Kidney glomerular epithelial cell (primary cell): ENCODE measurements around the gene PYGL.
"Not testable (repeated sequence)": the region's sequence is repeated elsewhere in the genome, so short reads cannot be mapped to it uniquely, and the experiment has no call there.

ENCODE experiments used
- DNase-seq: peaks from one replicate; lab custom pipeline; 2025; lab: John Stamatoyannopoulos, UW

The PYGL gene

DNA sequence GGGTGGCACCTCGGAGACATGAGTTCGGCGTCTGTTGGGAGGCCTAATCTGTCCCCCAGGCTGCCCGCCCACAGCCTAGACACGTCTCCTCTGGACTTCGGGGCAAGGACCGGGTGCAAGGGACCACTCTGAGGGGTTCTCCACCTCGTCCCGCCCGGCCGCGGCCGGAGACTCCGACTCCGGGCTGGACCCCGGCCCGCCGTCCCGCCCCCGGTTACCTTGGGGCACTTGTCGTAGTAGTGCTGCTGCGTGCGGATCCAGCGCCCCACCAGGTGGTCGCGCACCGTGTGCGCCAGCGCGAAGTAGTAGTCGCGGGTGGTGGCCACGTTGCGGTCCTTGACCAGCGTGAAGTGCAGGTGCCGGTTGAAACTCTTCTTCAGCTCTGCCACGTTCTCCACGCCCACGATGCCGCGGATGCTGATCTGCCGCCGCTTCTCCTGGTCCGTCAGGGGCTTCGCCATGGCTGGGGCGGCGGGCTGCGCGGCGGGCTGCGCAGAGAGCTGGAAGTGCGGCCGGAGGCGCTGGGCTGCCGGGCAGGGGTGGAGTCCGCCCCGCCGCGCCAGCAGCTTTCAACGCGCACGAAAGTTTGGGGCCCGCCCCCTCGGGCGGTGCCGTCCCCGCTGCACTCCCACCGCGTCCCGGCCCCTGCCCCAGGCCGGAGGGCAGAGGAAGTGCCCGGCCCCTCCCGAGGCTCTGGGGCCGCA lies at the start of gene PYGL:
PYGL (minus strand) TSS at position 541 of the 704 bp plus-strand sequence; CDS start at position 461, 80 bp downstream.
- DNase-seq: peak; percentile 46

DNA sequence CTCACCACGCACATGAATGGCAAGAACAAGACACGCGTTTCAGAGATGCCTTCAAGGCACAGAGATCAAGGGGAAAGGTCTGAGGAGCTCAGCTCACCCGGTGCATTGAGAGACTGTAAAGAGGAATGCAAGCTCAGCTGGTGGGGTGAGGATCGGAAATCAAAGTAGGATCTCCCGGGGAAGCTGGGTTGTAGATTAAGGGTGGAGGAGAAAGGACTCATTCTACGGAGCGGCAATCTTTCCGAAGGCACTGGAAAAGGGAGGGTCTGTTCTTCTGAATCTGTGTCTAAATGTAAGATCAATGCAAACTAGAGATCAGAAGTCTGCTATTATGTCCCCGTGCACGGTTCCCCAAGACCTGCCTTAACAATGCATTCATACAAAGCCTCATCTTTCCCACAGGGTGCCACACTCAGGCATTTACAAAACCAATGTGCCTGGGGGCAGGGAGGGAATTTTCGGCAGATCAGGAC lies 41.6 kb upstream of the PYGL start:
- DNase-seq: no peak

DNA sequence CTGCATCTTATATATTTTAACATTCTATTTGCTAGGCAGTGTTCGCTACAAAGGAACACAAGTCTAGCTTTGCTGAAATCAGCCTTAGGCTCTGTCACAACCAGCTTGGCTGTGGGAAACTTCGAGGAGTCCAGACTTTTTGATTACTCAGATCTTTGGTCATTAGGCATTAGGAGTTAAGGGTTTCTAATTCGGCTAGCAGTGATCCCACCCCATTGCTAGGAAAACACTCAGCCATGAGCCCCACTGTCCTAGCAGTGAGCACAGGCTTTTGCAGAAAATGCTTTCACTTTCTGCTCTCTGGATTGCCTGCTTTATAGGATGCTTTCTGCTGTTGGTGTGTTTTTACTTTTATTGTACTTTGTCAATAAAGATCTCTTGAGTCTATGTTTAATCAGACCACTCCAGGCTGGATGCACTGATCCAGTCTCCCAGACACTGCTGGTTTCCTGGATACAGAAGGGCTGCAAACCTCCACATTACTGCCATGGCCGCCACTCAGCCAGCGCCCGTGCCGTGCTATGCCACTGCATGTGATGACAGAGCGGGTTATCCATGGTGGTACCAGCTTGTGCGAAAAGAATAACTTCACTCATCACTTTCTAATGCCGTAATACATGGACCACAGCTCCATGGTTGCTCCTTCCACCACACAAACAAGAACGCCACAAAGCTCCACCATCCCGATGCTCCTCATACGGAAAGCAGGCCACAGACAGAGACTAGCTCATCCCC lies 41.0 kb upstream of the PYGL start:
- DNase-seq: no peak

DNA sequence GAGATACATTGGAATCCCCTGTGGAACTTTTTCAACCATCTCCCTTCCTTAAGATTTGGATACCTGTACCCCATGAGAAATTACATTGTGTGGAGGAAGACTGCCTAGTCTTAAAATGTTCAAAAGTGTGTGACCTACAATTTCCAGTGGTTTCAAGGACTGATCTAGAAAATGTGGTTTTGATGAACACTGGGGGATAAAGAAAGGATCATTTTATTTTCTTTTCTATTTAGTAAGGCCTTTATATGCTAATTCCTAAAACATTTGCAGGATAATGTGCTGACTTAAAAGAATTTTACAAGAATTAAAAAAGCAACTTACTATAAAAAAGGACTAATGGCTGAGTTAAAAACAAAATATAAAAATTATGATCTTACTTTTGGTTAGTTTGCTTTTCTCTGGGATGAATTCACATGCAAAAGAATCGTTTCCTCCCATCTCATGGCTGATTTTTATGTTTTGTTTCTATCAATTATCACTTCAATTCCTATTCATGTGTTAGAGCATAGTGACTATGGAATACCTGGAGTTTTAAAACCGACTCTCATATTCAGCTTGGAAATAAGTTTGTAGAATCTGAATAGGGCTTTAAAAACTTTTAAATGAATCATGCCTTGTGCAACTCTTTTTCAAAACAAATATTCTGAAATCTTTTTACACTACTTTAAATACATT lies 39.9 kb upstream of the PYGL start:
- no peak for DNase-seq

DNA sequence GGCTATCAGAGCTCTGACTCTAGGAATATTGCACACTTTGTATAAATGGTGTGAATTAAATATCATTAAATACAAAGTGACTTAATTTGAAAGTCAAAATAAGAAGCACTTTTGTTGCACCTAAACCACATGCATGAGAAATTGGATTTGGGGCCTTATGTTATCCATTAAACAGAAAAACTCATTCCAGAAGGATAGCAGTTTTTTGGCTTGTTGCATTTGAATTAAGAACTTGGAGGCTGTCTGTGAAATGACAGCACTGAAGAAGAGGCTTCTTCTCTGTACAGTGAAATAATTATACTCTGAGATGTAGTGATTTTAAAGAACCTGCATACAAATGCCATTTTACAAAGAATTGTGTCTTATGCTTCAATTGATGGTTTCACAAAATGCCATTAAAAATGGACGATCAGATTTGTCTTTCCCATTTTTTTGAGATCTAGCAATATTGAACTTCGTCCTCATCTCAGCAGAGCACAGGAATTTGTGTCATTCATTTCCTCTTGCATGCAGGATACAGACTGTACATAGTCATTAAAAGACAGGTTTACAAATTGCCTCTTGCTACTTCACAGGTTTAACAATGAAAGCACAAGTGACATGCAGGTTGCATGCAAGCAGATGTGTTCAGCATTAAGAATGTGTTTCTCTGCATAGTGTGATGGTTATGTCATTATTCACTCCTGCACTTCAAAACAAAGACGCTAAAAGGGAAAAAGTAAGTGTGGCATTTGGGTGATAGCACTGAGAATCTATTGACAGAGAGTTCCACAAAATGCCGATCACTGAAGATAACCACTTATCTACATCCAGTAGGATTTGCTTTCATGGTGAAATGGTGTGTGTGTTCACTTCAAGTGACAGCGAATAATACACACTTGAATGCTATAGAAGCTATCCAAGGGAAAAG lies 35.9 kb upstream of the PYGL start:
- no peak for DNase-seq

DNA sequence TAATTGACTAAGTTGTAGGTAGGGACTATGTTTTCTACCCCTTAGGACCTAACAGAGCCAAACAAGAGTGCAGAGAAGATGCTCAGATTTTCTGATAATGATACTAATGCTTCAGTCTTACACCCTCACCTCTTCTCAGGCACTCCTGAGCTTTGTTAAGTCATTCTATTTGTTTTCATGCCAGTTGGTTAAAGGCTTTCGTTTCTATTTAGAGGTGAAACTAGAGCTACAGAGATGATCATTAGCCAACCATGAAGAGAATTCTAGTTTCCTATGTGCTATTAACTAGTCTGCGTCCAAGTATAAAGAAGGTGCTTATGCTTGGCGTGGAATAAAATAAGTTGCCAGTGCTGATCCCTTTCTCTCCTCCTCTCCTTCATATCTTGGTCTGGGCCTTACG lies 34.6 kb upstream of the PYGL start:
- no peak for DNase-seq

DNA sequence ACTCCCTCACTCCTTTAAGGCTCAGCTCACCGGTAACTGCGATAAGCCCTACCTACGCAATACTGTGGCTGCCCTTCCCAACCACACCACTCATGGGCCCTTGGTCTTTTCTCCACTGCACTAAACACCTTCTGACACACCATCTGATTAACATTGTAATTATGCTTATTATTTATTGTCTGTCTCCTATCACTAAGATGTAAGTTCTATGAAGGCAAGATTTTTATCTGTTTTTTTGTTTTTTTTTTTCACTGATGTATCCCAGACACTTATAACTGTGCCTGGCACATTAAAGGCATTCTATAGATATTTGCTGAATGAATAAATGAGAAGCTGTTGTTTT lies 34.2 kb upstream of the PYGL start:
- no peak for DNase-seq

DNA sequence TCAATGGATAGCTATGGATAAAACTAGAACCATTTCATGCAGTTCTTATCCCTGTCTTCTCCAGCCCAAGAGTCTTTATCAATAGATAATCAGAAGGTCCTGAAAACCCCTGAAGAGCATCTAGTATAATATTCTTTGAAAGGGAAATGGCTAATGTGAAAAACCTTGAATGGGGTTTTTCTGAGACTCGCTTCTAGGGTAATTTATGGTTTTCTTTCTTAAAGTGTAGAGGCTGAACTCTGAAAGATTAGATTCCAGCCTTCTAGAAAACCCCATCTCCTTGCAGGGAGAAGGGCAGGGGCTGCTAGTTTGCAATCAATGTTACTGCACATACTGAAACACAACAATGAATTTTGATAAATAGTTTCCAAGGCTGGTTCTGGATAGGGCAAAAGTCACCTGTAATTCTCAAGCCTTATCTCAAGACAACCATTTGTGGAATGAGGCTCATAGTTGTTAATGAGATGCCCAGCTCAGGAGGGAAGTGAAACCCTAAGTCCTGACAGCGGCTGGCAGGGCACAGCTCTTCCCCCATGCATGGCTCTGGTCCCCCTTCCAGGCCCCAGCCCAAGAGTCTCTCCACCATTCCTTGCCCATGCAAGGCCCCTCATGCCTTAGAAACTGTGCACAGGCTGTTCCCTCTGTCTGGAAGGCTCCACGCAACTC lies 33.7 kb upstream of the PYGL start:
- no peak for DNase-seq

DNA sequence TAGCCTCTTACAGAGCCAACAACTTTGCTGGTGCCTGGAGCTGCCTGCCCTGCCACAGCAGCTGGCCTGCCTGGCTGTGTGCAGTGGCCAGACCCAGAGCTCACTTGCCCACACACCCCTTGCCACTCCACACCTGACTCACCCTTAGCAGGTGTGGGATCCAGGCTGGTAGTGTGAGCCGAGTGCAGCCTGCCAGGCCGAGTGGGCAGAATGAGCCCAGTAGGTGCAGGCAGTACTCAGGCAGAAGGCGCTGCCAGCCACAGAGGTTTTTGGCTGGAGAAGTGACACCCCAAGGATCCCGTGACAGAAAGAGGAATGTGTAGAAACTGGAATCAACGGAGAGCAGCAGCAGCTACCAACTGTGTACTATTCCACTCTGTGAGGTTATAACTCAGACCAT lies 29.8 kb upstream of the PYGL start:
- no peak for DNase-seq

DNA sequence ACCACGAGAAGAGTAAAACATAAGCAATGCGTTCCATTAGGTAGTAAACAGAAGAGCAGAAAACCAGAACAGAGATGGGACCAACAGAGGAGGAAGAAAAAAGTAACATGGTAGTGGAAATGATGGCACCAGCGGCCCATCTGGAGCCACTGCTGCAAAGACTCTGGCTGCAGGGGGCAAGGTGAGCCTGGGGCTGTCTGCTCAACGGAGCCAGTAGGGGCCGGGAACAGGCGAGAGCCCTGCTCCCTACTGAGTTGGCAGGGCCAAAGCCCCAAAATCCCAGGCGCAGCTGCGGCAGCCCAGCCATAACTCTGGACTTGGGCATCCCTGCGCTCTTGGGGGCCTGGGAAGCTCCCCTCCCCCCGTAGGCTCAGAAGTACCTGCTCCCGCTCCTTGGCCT lies 28.5 kb upstream of the PYGL start:
- DNase-seq: no peak

DNA sequence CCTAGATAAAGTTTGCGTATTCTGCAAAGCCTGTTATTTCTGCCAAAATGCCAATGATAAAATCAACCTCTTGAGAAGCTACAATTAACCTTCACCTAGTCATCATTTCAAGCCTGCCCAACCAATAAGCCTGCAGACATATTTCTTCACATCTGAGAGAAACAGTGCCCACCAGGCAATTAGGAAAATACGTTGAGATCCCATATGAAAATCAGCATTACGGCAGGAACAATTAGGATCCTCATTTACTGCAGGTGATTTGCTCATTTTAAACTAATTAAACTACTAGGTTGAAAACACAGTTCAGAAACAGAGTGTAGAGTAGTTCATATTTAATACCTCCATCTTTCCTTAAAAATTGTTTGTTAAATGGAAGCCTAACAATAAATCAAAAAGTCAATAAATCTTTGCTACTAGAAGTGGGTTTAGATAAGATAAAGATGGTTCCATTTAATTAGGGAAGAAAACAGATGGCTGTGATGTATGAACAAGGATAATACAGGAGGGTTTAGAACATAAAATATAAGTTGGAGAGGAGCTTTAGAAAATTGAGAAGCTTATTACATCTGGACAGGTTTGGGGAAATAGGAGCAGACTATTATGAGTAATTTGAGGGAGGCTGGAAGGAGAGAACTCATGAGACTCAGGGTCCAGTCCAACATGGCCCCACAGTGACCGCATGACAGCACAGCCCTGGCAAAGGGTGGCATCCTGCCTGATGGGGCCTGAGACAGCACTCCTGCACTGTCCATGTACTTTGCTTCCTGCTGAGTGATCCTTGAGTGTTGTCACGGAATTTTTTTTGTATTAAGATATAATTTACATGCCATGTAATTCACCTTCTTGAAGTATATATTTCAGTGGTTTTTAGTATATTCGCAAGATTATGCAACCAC lies 26.9 kb upstream of the PYGL start:
- no peak for DNase-seq

DNA sequence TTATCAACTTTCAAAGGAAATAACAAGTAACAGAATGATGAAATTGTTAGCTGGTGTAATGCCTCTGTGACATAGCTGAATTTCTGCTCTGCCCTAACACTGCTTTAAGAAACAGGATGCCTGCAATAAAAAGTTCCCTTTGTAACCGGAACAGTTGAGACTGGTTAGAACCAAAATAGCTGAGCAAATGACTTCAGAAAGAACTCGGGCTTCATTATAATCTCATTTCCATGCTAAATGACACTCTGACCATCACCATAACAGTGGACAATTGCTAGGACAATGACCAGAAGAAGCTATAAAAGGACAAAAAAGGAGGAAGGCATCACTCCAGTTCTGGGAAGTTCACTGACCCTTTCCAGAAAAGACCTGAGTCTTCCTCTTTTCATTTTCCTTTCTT lies 23.5 kb upstream of the PYGL start:
- DNase-seq: no peak

DNA sequence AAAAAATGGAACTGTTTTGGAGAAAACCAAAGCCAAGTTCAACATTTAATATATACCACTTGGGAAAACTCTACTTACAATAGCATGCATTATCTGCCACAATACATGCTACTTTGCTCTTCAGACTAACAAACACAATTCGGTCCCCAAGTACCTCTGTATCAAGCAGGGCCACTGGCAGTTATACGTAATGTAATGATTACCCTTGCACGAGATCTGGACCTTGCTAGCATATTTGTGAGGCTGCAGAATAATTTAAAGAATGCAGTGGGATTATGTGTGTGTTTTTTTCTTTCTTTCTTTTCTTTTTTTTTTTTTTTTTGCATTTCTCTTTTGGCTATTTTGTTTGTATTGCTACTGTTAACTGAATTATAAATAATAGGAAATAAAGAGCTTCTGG lies 22.8 kb upstream of the PYGL start:
- DNase-seq: no peak

DNA sequence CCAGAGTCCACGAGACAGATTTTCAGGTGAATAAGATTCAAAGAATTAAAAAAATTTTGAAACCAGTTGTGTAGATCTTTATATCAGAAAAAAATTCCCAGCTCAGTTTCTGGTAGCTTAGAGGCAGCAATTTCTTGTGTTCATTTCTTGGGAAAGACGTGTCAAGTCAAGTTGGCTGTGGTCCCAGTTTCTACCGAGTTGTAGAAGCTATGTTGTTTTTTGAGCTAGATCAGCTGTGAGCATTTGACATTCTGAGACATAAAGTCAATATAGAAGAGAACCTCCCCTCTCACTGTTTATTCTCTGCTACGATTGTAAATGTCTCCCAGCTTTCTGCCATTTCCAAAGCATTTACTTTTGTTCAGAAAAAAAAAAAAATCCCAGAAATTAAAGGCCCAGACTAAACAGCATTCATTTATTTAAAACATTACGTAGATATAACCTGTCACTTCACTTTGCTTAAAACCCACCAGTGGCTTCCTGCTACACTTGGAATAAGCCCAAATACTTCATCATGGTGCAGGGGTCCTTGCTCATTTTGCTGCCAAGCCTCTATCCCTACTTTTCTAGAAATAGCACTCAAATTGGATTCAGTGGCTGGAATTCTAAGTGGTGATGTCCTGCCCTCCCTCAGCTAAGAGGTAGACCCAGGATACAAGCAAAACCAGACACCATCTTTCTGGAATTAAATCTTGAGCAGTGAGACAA lies 20.6 kb upstream of the PYGL start:
- DNase-seq: peak; percentile 91

DNA sequence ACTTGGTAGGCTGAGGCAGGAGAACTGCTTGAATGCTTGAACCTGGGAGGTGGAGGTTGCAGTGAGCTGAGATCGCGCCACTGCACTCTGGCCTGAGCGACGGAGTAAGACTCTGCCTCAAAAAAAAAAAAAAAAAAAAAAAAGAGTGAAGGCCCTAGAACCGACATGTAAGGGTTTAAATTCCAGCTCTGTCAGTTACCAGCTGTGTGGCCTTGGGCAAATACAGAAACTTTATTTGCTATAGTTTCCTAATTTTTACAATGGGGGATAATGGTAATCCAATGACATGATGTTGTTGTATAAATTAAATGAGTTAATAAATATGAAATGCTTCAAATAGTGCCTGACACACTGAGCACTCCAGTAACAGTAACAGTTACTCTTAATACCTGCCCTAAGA lies 19.6 kb upstream of the PYGL start:
- no peak for DNase-seq

DNA sequence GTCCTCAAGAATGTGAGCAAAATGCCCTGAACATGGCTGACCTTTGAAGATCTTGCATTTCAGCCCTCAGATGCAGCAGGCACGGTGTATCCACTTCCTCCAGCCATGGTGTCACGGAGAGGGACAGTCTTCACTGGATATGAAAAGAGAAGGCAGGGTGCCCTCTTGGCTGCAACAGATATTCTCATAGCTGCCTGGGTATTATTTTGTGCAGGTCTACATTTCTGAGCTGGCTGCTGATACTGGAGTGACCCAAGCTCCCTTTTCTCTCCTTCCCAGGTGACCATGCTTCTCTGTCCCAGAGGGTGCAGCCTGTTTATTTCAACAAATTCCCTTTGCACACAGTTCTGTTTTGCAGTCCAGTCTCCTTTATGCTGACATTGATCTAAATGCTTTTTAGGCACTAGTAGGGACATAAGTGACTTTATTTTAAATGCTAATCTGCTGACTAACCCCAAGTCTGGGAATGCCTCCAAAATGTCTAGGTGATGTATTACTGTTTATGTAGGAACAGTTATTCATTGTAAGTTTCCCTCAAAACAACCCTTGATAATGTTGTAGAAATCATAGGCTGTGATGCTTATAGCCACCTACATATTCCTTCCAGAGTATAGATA lies 17.4 kb upstream of the PYGL start:
- peak; percentile 68 for DNase-seq

DNA sequence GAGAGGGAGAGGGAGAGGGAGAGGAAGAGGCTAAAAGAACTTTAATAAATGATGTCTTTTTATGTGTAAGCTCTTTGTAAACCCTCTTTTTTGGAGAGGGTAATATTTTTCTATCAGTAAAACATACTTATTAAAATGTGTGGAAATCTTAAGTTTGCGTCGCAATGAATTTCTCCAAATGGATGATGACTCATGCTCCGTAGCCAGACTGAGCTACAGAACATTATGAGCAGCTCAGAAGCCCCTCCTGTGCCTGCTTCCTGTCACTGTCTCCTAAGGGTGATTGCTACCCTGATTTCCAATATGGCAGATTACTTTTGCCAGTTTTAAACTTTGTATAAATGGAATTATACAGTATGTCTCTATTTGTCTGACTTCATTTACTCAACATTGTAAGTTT lies 13.0 kb upstream of the PYGL start:
- no peak for DNase-seq

DNA sequence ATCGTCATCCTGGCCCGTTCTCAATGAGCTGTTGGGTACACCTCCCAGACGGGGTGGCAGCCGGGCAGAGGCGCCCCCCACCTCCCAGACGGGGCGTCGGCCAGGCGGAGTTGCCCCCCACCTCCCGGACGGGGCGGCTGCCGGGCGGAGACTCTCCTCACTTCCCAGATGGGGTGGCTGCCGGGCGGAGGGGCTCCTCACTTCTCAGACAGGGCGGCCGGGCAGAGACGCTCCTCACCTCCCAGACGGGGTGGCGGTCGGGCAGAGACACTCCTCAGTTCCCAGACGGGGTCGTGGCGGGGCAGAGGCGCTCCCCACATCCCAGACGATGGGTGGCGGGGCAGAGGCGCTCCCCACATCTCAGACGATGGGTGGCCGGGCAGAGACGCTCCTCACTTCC lies 12.1 kb upstream of the PYGL start:
- DNase-seq: not testable (repeated sequence)

DNA sequence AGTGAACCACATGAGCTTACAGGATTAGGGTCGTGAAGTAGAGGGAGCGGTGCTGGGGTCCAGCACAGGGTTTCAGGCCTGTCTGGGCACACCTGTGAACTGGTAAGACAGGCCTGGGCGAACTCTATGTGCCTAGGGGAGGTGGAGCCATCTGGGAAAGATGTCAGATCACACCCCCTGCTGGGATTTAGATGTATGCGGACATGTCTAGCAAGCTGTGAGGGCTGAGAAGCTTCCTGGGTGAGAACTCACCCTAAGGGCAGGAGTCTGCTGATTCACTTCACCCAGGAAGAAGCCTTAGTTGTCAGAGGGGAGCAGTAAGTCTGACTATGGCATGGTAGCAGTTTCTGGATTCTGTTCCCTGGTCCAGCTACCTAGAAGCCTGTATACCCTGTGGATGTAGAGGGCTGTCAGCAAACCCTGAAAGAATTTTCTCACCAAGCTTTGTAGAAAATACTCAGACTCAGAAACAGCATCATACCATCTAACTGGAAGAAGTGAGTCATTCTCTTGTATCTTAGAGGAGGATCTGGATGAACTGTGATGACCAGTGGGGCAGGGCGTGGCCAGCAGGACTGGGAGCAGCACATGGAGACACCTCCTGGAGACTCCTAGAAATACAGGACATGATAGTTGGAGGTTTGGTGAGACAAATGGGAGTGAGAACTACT lies 11.2 kb upstream of the PYGL start:
- DNase-seq: peak; percentile 98
